Measurements from ENCODE around the gene PGLYRP4. TPM values are rescaled to one million over a fixed set of nuclear protein-coding genes. Genes with fewer than 3 reads are reported as not detected.

PGLYRP4 gene
- total and polyA plus RNA-seq, 4 donors, result not detected

GRCh38 chr1:153292185-153292584 lies 56.5 kb downstream of the PGLYRP4 start:
- TF ChIP-seq RAD21 (IDR thresholded peaks at IDR 0.05) (no peak), SP1 (IDR thresholded peaks at IDR 0.05) (no peak), YY1 (IDR thresholded peaks at IDR 0.05) (no peak), HNF4A (conservative IDR thresholded peaks at IDR 0.05) (no peak), FOXA1 (IDR thresholded peaks at IDR 0.05) (no peak), RXRA (IDR thresholded peaks at IDR 0.05) (no peak), EGR1 (IDR thresholded peaks at IDR 0.05; ENCODE audit: low read depth in 2 of 2) (no peak), ATF3 (IDR thresholded peaks at IDR 0.05) (no peak), MAX (IDR thresholded peaks at IDR 0.05) (no peak), REST (IDR thresholded peaks at IDR 0.05) (no peak), JUND (IDR thresholded peaks at IDR 0.05) (no peak), HNF4G (IDR thresholded peaks at IDR 0.05) (no peak), CTCF (IDR thresholded peaks at IDR 0.05; ENCODE audit: low read depth, low read length, missing input control) (no peak), TAF1 (conservative IDR thresholded peaks at IDR 0.05) (no peak)
- Histone ChIP-seq H3K4me1 (ENCODE audit: control insufficient read depth in 4 of 4, insufficient read depth in 4 of 4, low read length in 3 of 4) (no peaks in the 10 kb centered on the region), H3K9ac (ENCODE audit: low read depth in 1 of 2, low read length in 2 of 2) (no peak overlapping the region), H3K27ac (ENCODE audit: low read depth in 1 of 2, low read length in 2 of 2) (no peak overlapping the region), H3K4me3 (ENCODE audit: low read depth in 1 of 3, low read length in 3 of 3) (no peak overlapping the region), H3K27me3 (ENCODE audit: control insufficient read depth in 4 of 4, insufficient read depth in 4 of 4, low read length in 3 of 4) (no peaks in the 10 kb centered on the region), H3K36me3 (ENCODE audit: control insufficient read depth in 4 of 4, insufficient read depth in 3 of 4, low read depth in 1 of 4, low read length in 3 of 4) (no peaks in the 10 kb centered on the region), H3K9me3 (ENCODE audit: control insufficient read depth in 4 of 4, low read length in 3 of 4) (no peaks in the 10 kb centered on the region)
- no peak for DNase-seq (ENCODE audit: low spot score)
- 57% methylated on average over 8 of the region's 8 CpGs for WGBS

GRCh38 chr1:153291514-153291913 lies 57.1 kb downstream of the PGLYRP4 start:
- TF ChIP-seq HNF4G (IDR thresholded peaks at IDR 0.05) (no peak), HNF4A (conservative IDR thresholded peaks at IDR 0.05) (no peak), CTCF (IDR thresholded peaks at IDR 0.05; ENCODE audit: low read depth, low read length, missing input control) (no peak), FOXA2 (IDR thresholded peaks at IDR 0.05) (no peak), FOXA1 (IDR thresholded peaks at IDR 0.05) (no peak), SP1 (IDR thresholded peaks at IDR 0.05) (no peak), EGR1 (IDR thresholded peaks at IDR 0.05; ENCODE audit: low read depth in 2 of 2) (no peak), MAX (IDR thresholded peaks at IDR 0.05) (no peak), GABPA (IDR thresholded peaks at IDR 0.05 in 1 of 2, conservative IDR thresholded peaks at IDR 0.05 in 1 of 2) (no peak), NR2F2 (IDR thresholded peaks at IDR 0.05) (no peak), JUND (IDR thresholded peaks at IDR 0.05) (no peak), REST (IDR thresholded peaks at IDR 0.05) (no peak)
- H3K9me3 ChIP-seq (ENCODE audit: control insufficient read depth in 4 of 4, low read length in 3 of 4), result no peaks in the 10 kb centered on the region
- no peak overlapping the region for H3K9ac ChIP-seq (ENCODE audit: low read depth in 1 of 2, low read length in 2 of 2)
- H3K36me3 ChIP-seq (ENCODE audit: control insufficient read depth in 4 of 4, insufficient read depth in 3 of 4, low read depth in 1 of 4, low read length in 3 of 4), result no peaks in the 10 kb centered on the region
- WGBS, result 81% methylated on average over 5 of the region's 5 CpGs
- H3K27me3 ChIP-seq (ENCODE audit: control insufficient read depth in 4 of 4, insufficient read depth in 4 of 4, low read length in 3 of 4), result peaks cover 0 to 4% (median 0%) of the 10 kb centered on the region in 4 donors
- H3K27ac ChIP-seq (ENCODE audit: low read depth in 1 of 2, low read length in 2 of 2), result no peak overlapping the region
- no peak overlapping the region for H3K4me3 ChIP-seq (ENCODE audit: low read depth in 1 of 3, low read length in 3 of 3)
- no peak for DNase-seq (ENCODE audit: low spot score)
- H3K4me1 ChIP-seq (ENCODE audit: control insufficient read depth in 4 of 4, insufficient read depth in 4 of 4, low read length in 3 of 4), result no peaks in the 10 kb centered on the region

All from liver (tissue), 9 donors.